CD14-positive monocyte (primary cell): ENCODE results near the gene LCP1. TPM values are rescaled to one million over a fixed set of nuclear protein-coding genes. Genes with fewer than 3 reads are reported as not detected.

Experiments used
- DNase-seq, 3 donors: peaks; one replicate each; pipeline ENCODE4 v3.0.0-alpha.2; 2011 to 2022
- H2AFZ ChIP-seq: 2 replicates; pipeline ENCODE4 v1.6.0; 2012; ENCODE audit warnings: mild to moderate bottlenecking, low read depth, low read length, inconsistent platforms; ENCODE audit not compliant: insufficient read depth, poor library complexity, severe bottlenecking
- H3K27ac ChIP-seq, 2 donors: 1 replicate in 1 of 2; 2 replicates in 1 of 2; pipeline ENCODE4 v1.5.1; 2012 to 2013; ENCODE audit warnings: low read length in 2 of 2, control low read depth in 1 of 2, inconsistent platforms in 1 of 2, low read depth in 1 of 2, mild to moderate bottlenecking in 1 of 2
- H3K27me3 ChIP-seq, 2 donors: one replicate each; pipeline versions ENCODE4 v1.6.0 to v1.6.1; 2011 to 2013; ENCODE audit warnings: low read length in 2 of 2; ENCODE audit not compliant: control insufficient read depth in 2 of 2, insufficient read depth in 2 of 2
- H3K36me3 ChIP-seq, 2 donors: replicated peaks in 1 of 2; 1 replicate in 1 of 2; 2 replicates in 1 of 2; pipeline versions ENCODE4 v1.5.1 to v1.6.1; 2012 to 2013; ENCODE audit warnings: low read length in 2 of 2, control low read depth in 1 of 2, inconsistent platforms in 1 of 2, mild to moderate bottlenecking in 1 of 2; ENCODE audit not compliant: insufficient read depth in 2 of 2, control insufficient read depth in 1 of 2
- H3K4me1 ChIP-seq, 2 donors: 1 replicate in 1 of 2; 2 replicates in 1 of 2; pipeline versions ENCODE4 v1.5.1 to v1.6.1; 2012 to 2013; ENCODE audit warnings: low read length in 2 of 2, control low read depth in 1 of 2, inconsistent platforms in 1 of 2, mild to moderate bottlenecking in 1 of 2, moderate library complexity in 1 of 2; ENCODE audit not compliant: insufficient read depth in 2 of 2, control insufficient read depth in 1 of 2
- H3K4me2 ChIP-seq: replicated peaks from 2 replicates; pipeline ENCODE3; 2012; ENCODE audit warnings: low read length, moderate library complexity, mild to moderate bottlenecking; ENCODE audit not compliant: poor library complexity, severe bottlenecking; ENCODE audit errors: extremely low read depth
- H3K4me3 ChIP-seq, 3 experiments: fragments of 200-600 bp in 1 of 3; sonication (generic) in 1 of 3; replicated peaks in 1 of 3; 1 replicate in 2 of 3; 2 replicates in 1 of 3; pipeline ENCODE4 v1.5.1; 2011 to 2013; ENCODE audit warnings: low read length in 3 of 3, mild to moderate bottlenecking in 3 of 3, control low read depth in 2 of 3, low read depth in 2 of 3, inconsistent platforms in 1 of 3, moderate library complexity in 1 of 3
- H3K79me2 ChIP-seq: 2 replicates; pipeline ENCODE4 v1.6.0; 2012; ENCODE audit warnings: mild to moderate bottlenecking, control low read depth, inconsistent platforms, low read length, moderate library complexity; ENCODE audit not compliant: insufficient read depth
- H3K9ac ChIP-seq: 2 replicates; pipeline ENCODE4 v1.6.0; 2017; ENCODE audit warnings: low read length, mild to moderate bottlenecking; ENCODE audit not compliant: insufficient read depth, poor library complexity, severe bottlenecking
- H3K9me3 ChIP-seq, 2 donors: replicated peaks in 1 of 2; 1 replicate in 1 of 2; 2 replicates in 1 of 2; pipeline versions ENCODE4 v1.5.1 to v1.6.1; 2012 to 2013; ENCODE audit warnings: low read length in 2 of 2, control low read depth in 1 of 2; ENCODE audit not compliant: control insufficient read depth in 1 of 2, insufficient read depth in 1 of 2
- H4K20me1 ChIP-seq: 2 replicates; pipeline ENCODE4 v1.6.0; 2012; ENCODE audit warnings: mild to moderate bottlenecking, low read length, control low read depth, moderate library complexity; ENCODE audit not compliant: insufficient read depth
- H3K27ac Mint-ChIP-seq, 7 donors: one replicate each; pipeline ENCODE4 v1.8.0; 2020; ENCODE audit warnings: mild to moderate bottlenecking in 7 of 7, mixed read lengths in 7 of 7, moderate library complexity in 6 of 7, inconsistent platforms in 2 of 7
- H3K27me3 Mint-ChIP-seq, 3 donors: one replicate each; pipeline ENCODE4 v1.8.0; 2021 to 2022; ENCODE audit warnings: low read depth in 3 of 3, mild to moderate bottlenecking in 3 of 3, mixed read lengths in 3 of 3, moderate library complexity in 3 of 3, inconsistent platforms in 1 of 3
- H3K36me3 Mint-ChIP-seq, 2 donors: one replicate each; pipeline ENCODE4 v1.8.0; 2020; ENCODE audit warnings: mixed read lengths in 2 of 2, inconsistent platforms in 1 of 2, mild to moderate bottlenecking in 1 of 2
- H3K4me1 Mint-ChIP-seq: one replicate; pipeline ENCODE4 v1.8.0; 2020; ENCODE audit warnings: mild to moderate bottlenecking, mixed read lengths
- H3K4me3 Mint-ChIP-seq, 2 donors: one replicate each; pipeline ENCODE4 v1.8.0; 2020; ENCODE audit warnings: mild to moderate bottlenecking in 2 of 2, mixed read lengths in 2 of 2, moderate library complexity in 1 of 2
- H3K9me3 Mint-ChIP-seq, 7 donors: one replicate each; pipeline ENCODE4 v1.8.0; 2020 to 2022; ENCODE audit warnings: mixed read lengths in 7 of 7, mild to moderate bottlenecking in 6 of 7, moderate library complexity in 6 of 7, inconsistent platforms in 2 of 7
- WGBS: methylation state at CpG from one replicate; pipeline ENCODE4 v1.1.5; 2013; ENCODE audit warnings: missing lambda C conversion rate; ENCODE audit not compliant: insufficient coverage; 5-methylcytosine and 5-hydroxymethylcytosine counted together
- intact Hi-C, 2 donors: fragments of 100-400 bp; cut with micrococcal nuclease; formaldehyde crosslinking; loops; one replicate each; pipeline versions ENCODE4 v1.15.0 to v1.15.1; 2023
- polyA plus RNA-seq, 3 donors: library from polyadenylated mRNA; depleted of rRNA in 1 of 3; unstranded in 2 of 3; stranded (reverse) in 1 of 3; fragments of 300-500 nt in 2 of 3; fragments of >200 nt in 1 of 3; fragmentation: Illumina TruSeq in 2 of 3; gene quantifications; 1 replicate in 2 of 3; 2 replicates in 1 of 3; pipeline ENCODE4 v1.2.3, GENCODE V29; 2012 to 2021
- TF ChIP-seq, protein P1 (sequence below): fragments of 200-600 bp; IDR thresholded peaks from one replicate; pipeline ENCODE4 v1.8.0; 2022; ENCODE audit warnings: antibody characterized with exemption, mild to moderate bottlenecking

LCP1 gene
- polyA plus RNA-seq, 3 donors = 653 to 2,003 (median 1,636) TPM

DNA sequence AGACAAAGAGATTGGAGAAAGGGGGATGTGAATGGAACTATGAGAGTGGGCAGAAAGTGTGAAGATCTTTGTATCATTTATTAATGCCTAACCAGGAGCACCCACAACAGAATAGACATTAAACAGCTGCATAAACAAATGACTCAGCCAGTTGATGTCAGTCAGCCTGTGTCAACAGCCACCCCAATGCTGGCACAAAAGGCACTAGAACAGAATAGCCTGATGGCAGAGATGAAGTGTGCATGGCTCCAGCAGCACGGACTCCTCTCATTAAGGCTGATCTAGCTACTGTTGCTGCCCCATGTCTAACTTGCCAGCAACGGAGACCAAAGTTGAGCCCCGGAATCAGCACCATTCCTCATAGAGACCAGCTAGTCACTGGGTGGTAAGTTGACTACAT, 85.0 kb downstream of the LCP1 start:
- Histone ChIP-seq H3K27me3 (no peaks in the 10 kb centered on the region), H2AFZ (no peak overlapping the region), H3K9me3 (no peaks in the 10 kb centered on the region), H3K4me3 (no peak overlapping the region), H3K79me2 (no peaks in the 10 kb centered on the region), H3K4me2 (no peak overlapping the region), H3K4me1 (peaks cover 24 to 28% of the 10 kb centered on the region in 2 donors), H4K20me1 (no peaks in the 10 kb centered on the region), H3K9ac (no peak overlapping the region), H3K27ac (no peak overlapping the region), H3K36me3 (no peaks in the 10 kb centered on the region)
- H3K36me3 Mint-ChIP-seq = no peaks in the 10 kb centered on the region
- peaks cover 30% of the 10 kb centered on the region for H3K4me1 Mint-ChIP-seq
- peaks cover 0 to 1% (median 0%) of the 10 kb centered on the region in 3 donors for H3K27me3 Mint-ChIP-seq
- peaks cover 0 to 3% (median 0%) of the 10 kb centered on the region in 7 donors for H3K9me3 Mint-ChIP-seq
- no peak for DNase-seq
- TF ChIP-seq, protein P1, sequence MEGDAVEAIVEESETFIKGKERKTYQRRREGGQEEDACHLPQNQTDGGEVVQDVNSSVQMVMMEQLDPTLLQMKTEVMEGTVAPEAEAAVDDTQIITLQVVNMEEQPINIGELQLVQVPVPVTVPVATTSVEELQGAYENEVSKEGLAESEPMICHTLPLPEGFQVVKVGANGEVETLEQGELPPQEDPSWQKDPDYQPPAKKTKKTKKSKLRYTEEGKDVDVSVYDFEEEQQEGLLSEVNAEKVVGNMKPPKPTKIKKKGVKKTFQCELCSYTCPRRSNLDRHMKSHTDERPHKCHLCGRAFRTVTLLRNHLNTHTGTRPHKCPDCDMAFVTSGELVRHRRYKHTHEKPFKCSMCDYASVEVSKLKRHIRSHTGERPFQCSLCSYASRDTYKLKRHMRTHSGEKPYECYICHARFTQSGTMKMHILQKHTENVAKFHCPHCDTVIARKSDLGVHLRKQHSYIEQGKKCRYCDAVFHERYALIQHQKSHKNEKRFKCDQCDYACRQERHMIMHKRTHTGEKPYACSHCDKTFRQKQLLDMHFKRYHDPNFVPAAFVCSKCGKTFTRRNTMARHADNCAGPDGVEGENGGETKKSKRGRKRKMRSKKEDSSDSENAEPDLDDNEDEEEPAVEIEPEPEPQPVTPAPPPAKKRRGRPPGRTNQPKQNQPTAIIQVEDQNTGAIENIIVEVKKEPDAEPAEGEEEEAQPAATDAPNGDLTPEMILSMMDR = no peak
- 100% methylated on average over 3 of the region's 3 CpGs for WGBS
- no peak overlapping the region for H3K4me3 Mint-ChIP-seq
- intact Hi-C loops = no loop called here
- H3K27ac Mint-ChIP-seq = no peak overlapping the region

- Histone ChIP-seq H3K9ac (no peak overlapping the region), H3K27me3 (no peaks in the 10 kb centered on the region), H3K4me3 (no peak overlapping the region), H3K79me2 (no peaks in the 10 kb centered on the region), H3K4me2 (no peak overlapping the region), H3K36me3 (no peaks in the 10 kb centered on the region), H4K20me1 (no peaks in the 10 kb centered on the region), H3K4me1 (peaks cover 0 to 2% of the 10 kb centered on the region in 2 donors), H3K27ac (no peak overlapping the region), H2AFZ (no peak overlapping the region), H3K9me3 (no peaks in the 10 kb centered on the region)
- H3K27me3 Mint-ChIP-seq = peaks cover 1 to 6% (median 2%) of the 10 kb centered on the region in 3 donors
- no CpG with 5 or more reads among the region's 3 CpGs for WGBS
- peaks cover 6% of the 10 kb centered on the region for H3K4me1 Mint-ChIP-seq
- H3K36me3 Mint-ChIP-seq = no peaks in the 10 kb centered on the region
- no peak overlapping the region for H3K27ac Mint-ChIP-seq
- intact Hi-C loops = no loop called here
- TF ChIP-seq, protein P1 = no peak
- DNase-seq = no peak
- peaks cover 0 to 3% (median 0%) of the 10 kb centered on the region in 7 donors for H3K9me3 Mint-ChIP-seq
- no peak overlapping the region for H3K4me3 Mint-ChIP-seq
Observed at GRCh38 chr13:46094478-46094877, 87.5 kb downstream of the LCP1 start.
